K562 (cell line): ENCODE data around the gene GATA1. TPM values are rescaled to one million over a fixed set of nuclear protein-coding genes. Genes with fewer than 3 reads are reported as not detected.

ENCODE experiments used
- CSDE1 ChIP-seq, 2 experiments: fragments of 450-650 bp; IDR thresholded peaks; 2 replicates each; pipeline ENCODE4 v1.6.1; 2016; ENCODE audit warnings: mild to moderate bottlenecking in 1 of 2
- ETV1 ChIP-seq: fragments of 450-650 bp; conservative IDR thresholded peaks from 2 replicates; pipeline ENCODE4 v1.6.1; 2016; ENCODE audit warnings: missing genetic modification characterization, control low read depth, low read depth, missing compliant biosample characterization
- GATAD2B ChIP-seq: fragments of 450-650 bp; IDR thresholded peaks from 2 replicates; pipeline ENCODE4 v1.6.1; 2017; ENCODE audit warnings: mild to moderate bottlenecking, borderline replicate concordance
- HCFC1 ChIP-seq: IDR thresholded peaks from 2 replicates; pipeline ENCODE4 v1.6.1; 2012; ENCODE audit warnings: low read depth, low read length, improper control_type of control experiment
- HNRNPL ChIP-seq: fragments of 200-400 bp; formaldehyde crosslinking; IDR thresholded peaks from 2 replicates; pipeline ENCODE4 v1.6.1; 2017; ENCODE audit warnings: low read depth, mild to moderate bottlenecking, low read length
- KDM5B ChIP-seq: fragments of 200-600 bp; sonication (generic); IDR thresholded peaks from 2 replicates; pipeline ENCODE4 v1.6.1; 2012; ENCODE audit warnings: low read depth, mild to moderate bottlenecking, moderate library complexity, low read length, control low read depth, inconsistent platforms; ENCODE audit not compliant: insufficient replicate concordance
- L3MBTL2 ChIP-seq: fragments of 450-650 bp; IDR thresholded peaks from 2 replicates; pipeline ENCODE4 v1.6.1; 2016; ENCODE audit warnings: mild to moderate bottlenecking, moderate library complexity
- NCOA1 ChIP-seq: fragments of 450-650 bp; IDR thresholded peaks from 2 replicates; pipeline ENCODE4 v1.6.1; 2016; ENCODE audit warnings: low read depth
- NFIX ChIP-seq: fragments of 250-450 bp; sonication (Bioruptor Pico); IDR thresholded peaks from 2 replicates; pipeline ENCODE4 v1.4.0; 2020; ENCODE audit warnings: low read depth, mild to moderate bottlenecking, moderate library complexity
- NFRKB ChIP-seq: fragments of 450-650 bp; IDR thresholded peaks from 2 replicates; pipeline ENCODE4 v1.6.1; 2016; ENCODE audit warnings: low read depth
- PHF20 ChIP-seq: fragments of 450-650 bp; IDR thresholded peaks from 2 replicates; pipeline ENCODE4 v1.6.1; 2018; ENCODE audit not compliant: partially characterized antibody
- POU5F1 ChIP-seq: fragments of 150-350 bp; IDR thresholded peaks from 2 replicates; pipeline ENCODE4 v1.6.1; 2014; ENCODE audit warnings: borderline replicate concordance, low read length, low read depth, mild to moderate bottlenecking; ENCODE audit not compliant: partially characterized antibody
- SOX6 ChIP-seq: fragments of 450-650 bp; IDR thresholded peaks from 2 replicates; pipeline ENCODE4 v1.6.1; 2014; ENCODE audit warnings: mild to moderate bottlenecking
- TAL1 ChIP-seq: fragments of 450-650 bp; IDR thresholded peaks from 2 replicates; pipeline ENCODE4 v1.6.1; 2016; ENCODE audit warnings: mild to moderate bottlenecking
- polyA plus RNA-seq, 8 experiments: library from polyadenylated mRNA; depleted of rRNA in 4 of 8; stranded (reverse) in 5 of 8; unstranded in 3 of 8; fragments of >200 nt; fragmentation: Nextera tagmentation in 2 of 8; fragmentation: Illumina TruSeq in 1 of 8; extraction: Ambion mirVana in 2 of 8; extraction: Trizol in 1 of 8; gene quantifications; 2 replicates each; pipeline versions ENCODE4 v1.2.1 to v1.2.3, GENCODE V29; 2011 to 2014; ENCODE audit warnings: inconsistent platforms in 1 of 8, missing spikeins in 1 of 8
- total RNA-seq, 7 experiments: library from RNA; depleted of rRNA in 6 of 7; stranded (reverse); fragments of >200 nt in 6 of 7; fragmentation: Illumina TruSeq in 2 of 7; extraction: Trizol in 2 of 7; gene quantifications; 2 replicates each; pipeline versions ENCODE4 v1.2.1 to v1.2.3, GENCODE V29; 2011 to 2021; ENCODE audit warnings: low replicate concordance in 1 of 7
- TF ChIP-seq, protein P1 (sequence below): IDR thresholded peaks from 3 replicates; pipeline ENCODE4 v1.6.1; 2011; ENCODE audit warnings: borderline replicate concordance, mild to moderate bottlenecking, moderate library complexity; ENCODE audit not compliant: insufficient read length; ENCODE audit errors: extremely low read depth
- TF ChIP-seq, protein P2 (sequence below): fragments of 250-450 bp; sonication (Bioruptor Pico); IDR thresholded peaks from 2 replicates; pipeline ENCODE4 v1.5.0; 2021
- TF ChIP-seq, protein P3 (sequence below): fragments of 450-650 bp; IDR thresholded peaks from 2 replicates; pipeline ENCODE4 v1.6.1; 2014; ENCODE audit warnings: low read depth, mild to moderate bottlenecking, moderate library complexity, borderline replicate concordance
- TF ChIP-seq, protein P4 (sequence below): sonication (generic); formaldehyde crosslinking; IDR thresholded peaks from 2 replicates; pipeline ENCODE4 v1.8.0; 2022; ENCODE audit warnings: missing genetic modification reagents, mild to moderate bottlenecking, borderline replicate concordance

GATA1 gene
- total and polyA plus RNA-seq, 9 of the 15 experiments (the other 6 are each of a cell fraction or from before 2014, with no cell fraction given): 11.9 to 291 (median 116) TPM

DNA sequence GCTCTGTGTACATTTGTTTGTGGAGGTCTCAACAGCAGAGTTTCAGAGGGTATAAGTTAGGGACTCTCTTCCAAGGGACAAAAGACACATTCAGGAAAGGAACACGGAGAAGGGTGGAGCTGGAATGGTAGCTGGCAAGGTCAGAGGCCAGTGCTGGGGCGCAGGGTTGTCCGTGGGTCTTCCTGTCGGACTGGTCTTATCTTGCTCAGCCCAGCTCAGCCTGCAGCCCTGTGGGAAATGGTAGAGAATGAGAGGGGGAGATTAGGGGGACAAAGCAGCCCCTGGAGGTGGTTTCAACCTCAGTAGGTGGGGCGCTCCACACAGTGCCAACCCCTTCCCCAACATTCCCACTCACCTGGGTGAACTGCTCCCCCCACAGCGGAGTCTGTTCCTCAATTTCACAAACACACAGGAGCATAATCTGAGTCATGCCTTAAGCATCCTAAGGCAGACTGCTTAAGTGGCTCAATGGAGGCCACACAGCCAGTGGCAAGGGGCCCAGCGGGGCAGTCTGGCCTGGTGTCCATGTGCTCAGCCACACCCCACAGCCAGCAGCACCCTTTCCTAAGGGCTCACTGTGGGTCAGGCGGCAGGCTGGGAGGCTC is 8.6 kb downstream of the GATA1 start (continued):
- TF ChIP-seq, protein P1, sequence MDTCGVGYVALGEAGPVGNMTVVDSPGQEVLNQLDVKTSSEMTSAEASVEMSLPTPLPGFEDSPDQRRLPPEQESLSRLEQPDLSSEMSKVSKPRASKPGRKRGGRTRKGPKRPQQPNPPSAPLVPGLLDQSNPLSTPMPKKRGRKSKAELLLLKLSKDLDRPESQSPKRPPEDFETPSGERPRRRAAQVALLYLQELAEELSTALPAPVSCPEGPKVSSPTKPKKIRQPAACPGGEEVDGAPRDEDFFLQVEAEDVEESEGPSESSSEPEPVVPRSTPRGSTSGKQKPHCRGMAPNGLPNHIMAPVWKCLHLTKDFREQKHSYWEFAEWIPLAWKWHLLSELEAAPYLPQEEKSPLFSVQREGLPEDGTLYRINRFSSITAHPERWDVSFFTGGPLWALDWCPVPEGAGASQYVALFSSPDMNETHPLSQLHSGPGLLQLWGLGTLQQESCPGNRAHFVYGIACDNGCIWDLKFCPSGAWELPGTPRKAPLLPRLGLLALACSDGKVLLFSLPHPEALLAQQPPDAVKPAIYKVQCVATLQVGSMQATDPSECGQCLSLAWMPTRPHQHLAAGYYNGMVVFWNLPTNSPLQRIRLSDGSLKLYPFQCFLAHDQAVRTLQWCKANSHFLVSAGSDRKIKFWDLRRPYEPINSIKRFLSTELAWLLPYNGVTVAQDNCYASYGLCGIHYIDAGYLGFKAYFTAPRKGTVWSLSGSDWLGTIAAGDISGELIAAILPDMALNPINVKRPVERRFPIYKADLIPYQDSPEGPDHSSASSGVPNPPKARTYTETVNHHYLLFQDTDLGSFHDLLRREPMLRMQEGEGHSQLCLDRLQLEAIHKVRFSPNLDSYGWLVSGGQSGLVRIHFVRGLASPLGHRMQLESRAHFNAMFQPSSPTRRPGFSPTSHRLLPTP: no peak
- TF ChIP-seq POU5F1 (no peak), NFIX (CRISPR knock-in tag) (no peak), NCOA1 (peak; percentile 27; the same call in 1 of the 2 replicates), ETV1 (tag) (no peak), HNRNPL (0 out of 2 replicates have a peak, but pooled peaks have one; percentile 82), GATAD2B (no peak), CSDE1 (IDR thresholded peaks at IDR 0.05) (no peak), TAL1 (peak; percentile 51; the same call in 1 of the 2 replicates), KDM5B (no peak), L3MBTL2 (no peak), PHF20 (no peak), SOX6 (no peak; the same call in 1 of the 2 replicates), NFRKB (no peak), HCFC1 (no peak)
- TF ChIP-seq, protein P2, sequence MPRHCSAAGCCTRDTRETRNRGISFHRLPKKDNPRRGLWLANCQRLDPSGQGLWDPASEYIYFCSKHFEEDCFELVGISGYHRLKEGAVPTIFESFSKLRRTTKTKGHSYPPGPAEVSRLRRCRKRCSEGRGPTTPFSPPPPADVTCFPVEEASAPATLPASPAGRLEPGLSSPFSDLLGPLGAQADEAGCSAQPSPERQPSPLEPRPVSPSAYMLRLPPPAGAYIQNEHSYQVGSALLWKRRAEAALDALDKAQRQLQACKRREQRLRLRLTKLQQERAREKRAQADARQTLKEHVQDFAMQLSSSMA (CRISPR knock-in tag): no peak
- TF ChIP-seq, protein P3, sequence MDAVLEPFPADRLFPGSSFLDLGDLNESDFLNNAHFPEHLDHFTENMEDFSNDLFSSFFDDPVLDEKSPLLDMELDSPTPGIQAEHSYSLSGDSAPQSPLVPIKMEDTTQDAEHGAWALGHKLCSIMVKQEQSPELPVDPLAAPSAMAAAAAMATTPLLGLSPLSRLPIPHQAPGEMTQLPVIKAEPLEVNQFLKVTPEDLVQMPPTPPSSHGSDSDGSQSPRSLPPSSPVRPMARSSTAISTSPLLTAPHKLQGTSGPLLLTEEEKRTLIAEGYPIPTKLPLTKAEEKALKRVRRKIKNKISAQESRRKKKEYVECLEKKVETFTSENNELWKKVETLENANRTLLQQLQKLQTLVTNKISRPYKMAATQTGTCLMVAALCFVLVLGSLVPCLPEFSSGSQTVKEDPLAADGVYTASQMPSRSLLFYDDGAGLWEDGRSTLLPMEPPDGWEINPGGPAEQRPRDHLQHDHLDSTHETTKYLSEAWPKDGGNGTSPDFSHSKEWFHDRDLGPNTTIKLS: no peak
- TF ChIP-seq, protein P4, sequence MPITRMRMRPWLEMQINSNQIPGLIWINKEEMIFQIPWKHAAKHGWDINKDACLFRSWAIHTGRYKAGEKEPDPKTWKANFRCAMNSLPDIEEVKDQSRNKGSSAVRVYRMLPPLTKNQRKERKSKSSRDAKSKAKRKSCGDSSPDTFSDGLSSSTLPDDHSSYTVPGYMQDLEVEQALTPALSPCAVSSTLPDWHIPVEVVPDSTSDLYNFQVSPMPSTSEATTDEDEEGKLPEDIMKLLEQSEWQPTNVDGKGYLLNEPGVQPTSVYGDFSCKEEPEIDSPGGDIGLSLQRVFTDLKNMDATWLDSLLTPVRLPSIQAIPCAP (CRISPR knock-in tag): no peak
